ENCODE data around the gene RAB37. TPM values are rescaled to one million over a fixed set of nuclear protein-coding genes. Genes with fewer than 3 reads are reported as not detected.

Gene RAB37
- total and polyA plus RNA-seq, 9 of the 15 experiments (the other 6 are each of a cell fraction or from before 2014, with no cell fraction given), result 0.03 to 0.27 (median 0.11) TPM; not detected in 4

DNA sequence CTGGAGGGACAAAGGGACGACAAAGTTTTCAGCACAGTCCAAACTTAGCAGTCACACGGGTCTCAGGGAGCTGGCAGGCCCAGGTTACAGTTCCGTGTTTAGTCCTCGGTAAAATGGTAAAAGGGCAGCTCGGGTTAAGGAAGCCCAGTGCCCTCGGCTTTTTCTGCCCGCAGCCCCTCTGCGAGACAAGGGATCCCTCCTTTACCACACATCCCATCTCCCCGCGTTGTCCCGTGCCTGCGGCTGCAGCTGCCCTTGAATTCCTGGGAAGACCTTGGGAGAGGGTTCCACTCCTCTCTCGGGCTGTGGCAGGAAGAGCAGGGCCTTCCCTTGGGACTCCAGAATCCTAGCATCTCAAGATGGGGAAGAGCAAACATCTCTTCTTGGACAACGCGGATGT lies 7.2 kb upstream of the RAB37 start (continued):
- TF ChIP-seq, protein P1, sequence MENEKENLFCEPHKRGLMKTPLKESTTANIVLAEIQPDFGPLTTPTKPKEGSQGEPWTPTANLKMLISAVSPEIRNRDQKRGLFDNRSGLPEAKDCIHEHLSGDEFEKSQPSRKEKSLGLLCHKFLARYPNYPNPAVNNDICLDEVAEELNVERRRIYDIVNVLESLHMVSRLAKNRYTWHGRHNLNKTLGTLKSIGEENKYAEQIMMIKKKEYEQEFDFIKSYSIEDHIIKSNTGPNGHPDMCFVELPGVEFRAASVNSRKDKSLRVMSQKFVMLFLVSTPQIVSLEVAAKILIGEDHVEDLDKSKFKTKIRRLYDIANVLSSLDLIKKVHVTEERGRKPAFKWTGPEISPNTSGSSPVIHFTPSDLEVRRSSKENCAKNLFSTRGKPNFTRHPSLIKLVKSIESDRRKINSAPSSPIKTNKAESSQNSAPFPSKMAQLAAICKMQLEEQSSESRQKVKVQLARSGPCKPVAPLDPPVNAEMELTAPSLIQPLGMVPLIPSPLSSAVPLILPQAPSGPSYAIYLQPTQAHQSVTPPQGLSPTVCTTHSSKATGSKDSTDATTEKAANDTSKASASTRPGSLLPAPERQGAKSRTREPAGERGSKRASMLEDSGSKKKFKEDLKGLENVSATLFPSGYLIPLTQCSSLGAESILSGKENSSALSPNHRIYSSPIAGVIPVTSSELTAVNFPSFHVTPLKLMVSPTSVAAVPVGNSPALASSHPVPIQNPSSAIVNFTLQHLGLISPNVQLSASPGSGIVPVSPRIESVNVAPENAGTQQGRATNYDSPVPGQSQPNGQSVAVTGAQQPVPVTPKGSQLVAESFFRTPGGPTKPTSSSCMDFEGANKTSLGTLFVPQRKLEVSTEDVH (IDR thresholded peaks at IDR 0.05; ENCODE audit: low read depth, partially characterized antibody), result no peak
- no peak for TF ChIP-seq MAFK (IDR thresholded peaks at IDR 0.05; ENCODE audit: low read length)
- no peak for TF ChIP-seq ILK (tag; IDR thresholded peaks at IDR 0.05; ENCODE audit: borderline replicate concordance, low read depth)
- TF ChIP-seq XRCC5 (IDR thresholded peaks at IDR 0.05; ENCODE audit: low read depth, low read length), result no peak
- TF ChIP-seq ZBTB2 (IDR thresholded peaks at IDR 0.05), result no peak
- TF ChIP-seq ZNF24 (IDR thresholded peaks at IDR 0.05), result no peak
- TF ChIP-seq RHOXF2B (CRISPR knock-in tag; conservative IDR thresholded peaks at IDR 0.05), result no peak
- no peak for TF ChIP-seq GATA2 (CRISPR knock-in tag; IDR thresholded peaks at IDR 0.05)

All from K562 (cell line).